K562 (cell line): ENCODE data around the gene EVI2B.
"Not testable (repeated sequence)": the region's sequence is repeated elsewhere in the genome, so short reads cannot be mapped to it uniquely, and the experiment has no call there.

Experiments used
- CTCF ChIP-seq, 3 experiments: IDR thresholded peaks in 2 of 3; conservative IDR thresholded peaks in 1 of 3; 2 replicates each; pipeline ENCODE4 v1.5.1; 2011 to 2012; ENCODE audit warnings: low read length in 3 of 3, mild to moderate bottlenecking in 3 of 3, control low read depth in 2 of 3, improper control_type of control experiment in 1 of 3, inconsistent platforms in 1 of 3, low read depth in 1 of 3, mixed read lengths in 1 of 3, moderate library complexity in 1 of 3; ENCODE audit not compliant: insufficient read depth in 2 of 3
- ELF1 ChIP-seq: fragments of 200-800 bp; sonication (Bioruptor generic); IDR thresholded peaks from 2 replicates; pipeline ENCODE4 v1.6.1; 2016; ENCODE audit warnings: missing genetic modification characterization, missing compliant biosample characterization
- ERF ChIP-seq: fragments of 450-650 bp; formaldehyde crosslinking; IDR thresholded peaks from 2 replicates; pipeline ENCODE4 v1.4.0; 2020; ENCODE audit warnings: mild to moderate bottlenecking, mixed read lengths
- MAX ChIP-seq: sonication (generic); formaldehyde crosslinking; IDR thresholded peaks from 2 replicates; pipeline ENCODE4 v1.9.0; 2022; ENCODE audit warnings: mild to moderate bottlenecking, missing genetic modification reagents
- PBX2 ChIP-seq, 2 experiments: IDR thresholded peaks in 1 of 2; conservative IDR thresholded peaks in 1 of 2; 2 replicates each; pipeline ENCODE4 v1.6.1; 2016; ENCODE audit warnings: low read depth in 2 of 2, mild to moderate bottlenecking in 1 of 2, missing compliant biosample characterization in 1 of 2, missing genetic modification characterization in 1 of 2, moderate library complexity in 1 of 2
- RNF2 ChIP-seq: sonication (generic); IDR thresholded peaks from 2 replicates; pipeline ENCODE4 v1.6.1; 2016
- SIRT6 ChIP-seq: IDR thresholded peaks from one replicate; pipeline ENCODE4 v1.6.1; 2012; ENCODE audit warnings: low read depth, mild to moderate bottlenecking, control low read depth, inconsistent platforms, low read length, moderate library complexity
- TAF15 ChIP-seq: fragments of 200-400 bp; formaldehyde crosslinking; IDR thresholded peaks from 2 replicates; pipeline ENCODE4 v1.6.1; 2017; ENCODE audit warnings: mild to moderate bottlenecking, low read depth, low read length, moderate library complexity
- ZNF41 ChIP-seq: fragments of 250-450 bp; sonication (Bioruptor Pico); conservative IDR thresholded peaks from 2 replicates; pipeline ENCODE4 v1.4.0; 2020; ENCODE audit warnings: mild to moderate bottlenecking

GRCh38 chr17:31287932-31288331 lies 25.9 kb downstream of the EVI2B start:
- not testable (repeated sequence) for TF ChIP-seq CTCF (IDR thresholded peaks at IDR 0.05 in 2 of 3, conservative IDR thresholded peaks at IDR 0.05 in 1 of 3; ENCODE audit: insufficient read depth in 2 of 3, low read depth in 1 of 3, low read length in 3 of 3); ELF1 (tag); ERF (CRISPR knock-in tag); RNF2; SIRT6; ZNF41 (CRISPR knock-in tag); TAF15; PBX2 (CRISPR knock-in tag; IDR thresholded peaks at IDR 0.05; ENCODE audit: low read depth); PBX2 (tag; conservative IDR thresholded peaks at IDR 0.05; ENCODE audit: low read depth); MAX (CRISPR knock-in tag)
